MM.1S (cell line): ENCODE measurements around the gene PRPF31.

Experiments used
- DNase-seq: peaks from one replicate; pipeline ENCODE4 v3.0.0-alpha.2; 2015
- H2AFZ ChIP-seq: fragments of 300-600 bp; sonication (generic); 2 replicates; pipeline ENCODE4 v1.6.0; 2016; ENCODE audit warnings: antibody characterized with exemption, low read length
- H3F3A ChIP-seq: fragments of 300-600 bp; sonication (generic); 2 replicates; pipeline ENCODE4 v1.6.1; 2016; ENCODE audit warnings: mild to moderate bottlenecking, antibody characterized with exemption, low read length, moderate library complexity, mixed read lengths; ENCODE audit not compliant: insufficient read depth
- H3K27ac ChIP-seq: fragments of 300-600 bp; sonication (generic); 2 replicates; pipeline ENCODE4 v1.5.1; 2016; ENCODE audit warnings: mild to moderate bottlenecking, low read length
- H3K27me3 ChIP-seq: fragments of 300-600 bp; sonication (generic); replicated peaks from 2 replicates; pipeline ENCODE4 v1.6.0; 2016; ENCODE audit warnings: low read length; ENCODE audit not compliant: insufficient read depth
- H3K36me3 ChIP-seq: fragments of 300-600 bp; sonication (generic); replicated peaks from 2 replicates; pipeline ENCODE4 v1.6.1; 2016; ENCODE audit warnings: mild to moderate bottlenecking, low read length, mixed read lengths; ENCODE audit not compliant: insufficient read depth
- H3K4me1 ChIP-seq: fragments of 300-600 bp; sonication (generic); 2 replicates; pipeline ENCODE4 v1.6.1; 2016; ENCODE audit warnings: low read length, mixed read lengths
- H3K4me2 ChIP-seq: fragments of 300-600 bp; sonication (generic); 2 replicates; pipeline ENCODE4 v1.6.0; 2016; ENCODE audit warnings: low read depth, low read length
- H3K4me3 ChIP-seq: fragments of 300-600 bp; sonication (generic); 2 replicates; pipeline ENCODE4 v1.5.1; 2016; ENCODE audit warnings: low read length, mixed read lengths
- H3K79me2 ChIP-seq: fragments of 300-600 bp; sonication (generic); 2 replicates; pipeline ENCODE4 v1.6.1; 2016; ENCODE audit warnings: mixed run types, low read length, mixed read lengths
- H3K9ac ChIP-seq: fragments of 300-600 bp; sonication (generic); 2 replicates; pipeline ENCODE4 v1.6.1; 2016; ENCODE audit warnings: low read length, mixed read lengths
- H3K9me2 ChIP-seq: fragments of 300-600 bp; sonication (generic); replicated peaks from 2 replicates; pipeline ENCODE4 v1.6.1; 2016; ENCODE audit warnings: mild to moderate bottlenecking, low read length, mixed read lengths; ENCODE audit not compliant: insufficient read depth
- H3K9me3 ChIP-seq: fragments of 300-600 bp; sonication (generic); replicated peaks from 2 replicates; pipeline ENCODE4 v1.6.1; 2016; ENCODE audit warnings: mild to moderate bottlenecking, low read length, mixed read lengths; ENCODE audit not compliant: insufficient read depth
- H4K20me1 ChIP-seq: fragments of 300-600 bp; sonication (generic); 2 replicates; pipeline ENCODE4 v1.6.1; 2016; ENCODE audit warnings: mild to moderate bottlenecking, low read length, moderate library complexity, mixed read lengths; ENCODE audit not compliant: insufficient read depth
- EZH2 ChIP-seq: fragments of 300-600 bp; sonication (generic); optimal IDR thresholded peaks from 2 replicates; pipeline ENCODE3; 2017; ENCODE audit warnings: low read depth, mild to moderate bottlenecking, antibody characterized with exemption, low read length, mixed read lengths
- EZH2phosphoT487 ChIP-seq: fragments of 300-600 bp; sonication (generic); IDR thresholded peaks from 2 replicates; pipeline ENCODE4 v1.6.1; 2018; ENCODE audit warnings: antibody characterized with exemption, low read length
- TF ChIP-seq, protein P1 (sequence below): fragments of 300-600 bp; sonication (generic); IDR thresholded peaks from 2 replicates; pipeline ENCODE4 v1.5.1; 2016; ENCODE audit warnings: antibody characterized with exemption, low read length, mixed read lengths

The PRPF31 gene

DNA sequence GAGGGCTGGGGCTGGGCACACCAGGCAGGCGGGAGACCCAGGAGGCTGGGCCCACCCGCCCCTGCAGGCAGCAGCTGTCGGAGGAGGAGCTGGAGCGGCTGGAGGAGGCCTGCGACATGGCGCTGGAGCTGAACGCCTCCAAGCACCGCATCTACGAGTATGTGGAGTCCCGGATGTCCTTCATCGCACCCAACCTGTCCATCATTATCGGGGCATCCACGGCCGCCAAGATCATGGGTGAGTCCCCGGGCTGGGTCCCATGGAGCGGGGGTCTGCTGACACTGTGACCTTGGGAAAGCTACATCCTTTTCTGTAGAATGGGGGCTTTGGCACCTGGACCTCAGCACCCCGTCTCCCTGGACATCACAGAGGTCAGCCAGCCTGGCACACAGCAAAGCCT, 8.1 kb downstream of the PRPF31 start:
- no peaks in the 10 kb centered on the region for H3K9me2 ChIP-seq
- no peaks in the 10 kb centered on the region for H3K4me1 ChIP-seq
- no peaks in the 10 kb centered on the region for H3K36me3 ChIP-seq
- H3K4me3 ChIP-seq, result no peak overlapping the region
- no peaks in the 10 kb centered on the region for H4K20me1 ChIP-seq
- no peak overlapping the region for H3K4me2 ChIP-seq
- H2AFZ ChIP-seq, result no peak overlapping the region
- H3K9me3 ChIP-seq, result no peaks in the 10 kb centered on the region
- H3K27ac ChIP-seq, result no peak overlapping the region
- no peak for TF ChIP-seq EZH2phosphoT487
- no peak for TF ChIP-seq EZH2
- TF ChIP-seq, protein P1, sequence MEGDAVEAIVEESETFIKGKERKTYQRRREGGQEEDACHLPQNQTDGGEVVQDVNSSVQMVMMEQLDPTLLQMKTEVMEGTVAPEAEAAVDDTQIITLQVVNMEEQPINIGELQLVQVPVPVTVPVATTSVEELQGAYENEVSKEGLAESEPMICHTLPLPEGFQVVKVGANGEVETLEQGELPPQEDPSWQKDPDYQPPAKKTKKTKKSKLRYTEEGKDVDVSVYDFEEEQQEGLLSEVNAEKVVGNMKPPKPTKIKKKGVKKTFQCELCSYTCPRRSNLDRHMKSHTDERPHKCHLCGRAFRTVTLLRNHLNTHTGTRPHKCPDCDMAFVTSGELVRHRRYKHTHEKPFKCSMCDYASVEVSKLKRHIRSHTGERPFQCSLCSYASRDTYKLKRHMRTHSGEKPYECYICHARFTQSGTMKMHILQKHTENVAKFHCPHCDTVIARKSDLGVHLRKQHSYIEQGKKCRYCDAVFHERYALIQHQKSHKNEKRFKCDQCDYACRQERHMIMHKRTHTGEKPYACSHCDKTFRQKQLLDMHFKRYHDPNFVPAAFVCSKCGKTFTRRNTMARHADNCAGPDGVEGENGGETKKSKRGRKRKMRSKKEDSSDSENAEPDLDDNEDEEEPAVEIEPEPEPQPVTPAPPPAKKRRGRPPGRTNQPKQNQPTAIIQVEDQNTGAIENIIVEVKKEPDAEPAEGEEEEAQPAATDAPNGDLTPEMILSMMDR, result no peak
- no peak overlapping the region for H3K9ac ChIP-seq
- no peaks in the 10 kb centered on the region for H3F3A ChIP-seq
- no peak for DNase-seq
- H3K27me3 ChIP-seq, result no peaks in the 10 kb centered on the region
- H3K79me2 ChIP-seq, result no peaks in the 10 kb centered on the region

DNA sequence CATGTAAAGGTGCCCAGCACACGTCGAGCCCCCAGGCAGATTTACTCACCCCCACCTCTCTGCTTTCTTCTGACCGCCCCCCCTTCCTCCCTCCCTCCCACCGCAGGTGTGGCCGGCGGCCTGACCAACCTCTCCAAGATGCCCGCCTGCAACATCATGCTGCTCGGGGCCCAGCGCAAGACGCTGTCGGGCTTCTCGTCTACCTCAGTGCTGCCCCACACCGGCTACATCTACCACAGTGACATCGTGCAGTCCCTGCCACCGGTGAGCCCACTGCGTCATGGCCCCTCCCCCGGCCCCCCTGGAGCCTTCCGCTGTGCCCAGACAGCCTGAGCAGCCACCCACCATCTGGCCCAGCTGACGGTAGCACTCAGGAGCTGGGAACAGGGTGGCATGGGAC, 8.8 kb downstream of the PRPF31 start:
- H3K36me3 ChIP-seq, result no peaks in the 10 kb centered on the region
- no peak overlapping the region for H3K9ac ChIP-seq
- no peak overlapping the region for H3K4me3 ChIP-seq
- H3K79me2 ChIP-seq, result no peaks in the 10 kb centered on the region
- H3K27ac ChIP-seq, result no peak overlapping the region
- no peak overlapping the region for H3K4me2 ChIP-seq
- TF ChIP-seq, protein P1, result no peak
- TF ChIP-seq EZH2, result no peak
- no peak for TF ChIP-seq EZH2phosphoT487
- no peaks in the 10 kb centered on the region for H3K4me1 ChIP-seq
- no peaks in the 10 kb centered on the region for H3K27me3 ChIP-seq
- H4K20me1 ChIP-seq, result no peaks in the 10 kb centered on the region
- no peaks in the 10 kb centered on the region for H3F3A ChIP-seq
- H3K9me2 ChIP-seq, result no peaks in the 10 kb centered on the region
- no peak overlapping the region for H2AFZ ChIP-seq
- no peak for DNase-seq
- no peaks in the 10 kb centered on the region for H3K9me3 ChIP-seq

DNA sequence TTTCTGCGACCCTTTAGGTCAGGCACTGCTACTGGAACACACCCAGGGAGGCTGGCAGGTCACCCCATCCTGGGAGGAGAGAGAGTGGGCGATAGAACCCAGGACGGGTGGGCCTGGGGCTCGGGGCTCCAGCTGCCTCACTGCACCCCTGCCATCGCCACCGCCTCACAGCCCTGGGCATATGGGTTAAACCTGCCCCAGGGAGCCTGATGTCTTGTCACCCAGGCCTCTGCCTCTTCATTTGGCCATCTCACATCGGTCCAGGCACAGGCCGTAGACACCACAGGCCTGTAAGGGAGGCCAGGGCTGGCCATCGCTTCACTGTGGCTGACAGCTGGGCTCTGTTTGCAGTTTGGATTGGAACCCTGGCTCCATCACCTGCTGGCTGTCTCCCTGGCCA, 10.2 kb downstream of the PRPF31 start:
- no peak for DNase-seq
- TF ChIP-seq, protein P1, result no peak
- TF ChIP-seq EZH2phosphoT487 (no peak), EZH2 (no peak)
- Histone ChIP-seq H4K20me1 (no peaks in the 10 kb centered on the region), H2AFZ (no peak overlapping the region), H3K9me2 (no peaks in the 10 kb centered on the region), H3F3A (no peaks in the 10 kb centered on the region), H3K9ac (no peak overlapping the region), H3K27me3 (no peaks in the 10 kb centered on the region), H3K27ac (no peak overlapping the region), H3K4me1 (no peaks in the 10 kb centered on the region), H3K79me2 (no peaks in the 10 kb centered on the region), H3K4me3 (no peak overlapping the region), H3K9me3 (no peaks in the 10 kb centered on the region), H3K4me2 (no peak overlapping the region), H3K36me3 (no peaks in the 10 kb centered on the region)
